NCI-H187 (cell line): ENCODE data around the gene DIAPH2.
"Not testable (repeated sequence)": the region's sequence is repeated elsewhere in the genome, so short reads cannot be mapped to it uniquely, and the experiment has no call there.

ENCODE experiments used
- DNase-seq, 2 experiments: peaks; one replicate each; lab custom pipeline; 2025; lab: John Stamatoyannopoulos, UW

The DIAPH2 gene

GRCh38 chrX:96684339-96685209, at the start of gene DIAPH2:
Gene DIAPH2 (plus strand): TSS chrX:96684842.
- DNase-seq = no peak

DNA sequence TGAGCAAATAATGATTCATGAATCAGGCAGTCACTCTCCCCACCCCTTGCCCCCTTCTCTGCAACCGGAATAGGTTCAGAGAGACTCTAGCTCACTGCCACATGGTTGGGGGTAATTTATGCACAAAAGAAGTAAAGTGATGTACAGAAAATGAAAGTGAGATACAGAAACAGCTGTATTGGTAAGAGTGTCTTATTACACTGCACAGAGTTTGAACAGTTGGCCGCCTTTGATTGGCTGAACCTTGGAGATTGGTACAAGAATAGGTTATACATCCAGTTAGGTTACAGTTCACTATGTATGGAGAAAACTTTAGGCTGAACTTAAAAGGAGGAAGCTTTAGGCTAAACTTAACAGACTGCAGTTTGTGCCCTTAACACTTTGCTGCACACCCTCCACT, 34.6 kb upstream of the DIAPH2 start:
- DNase-seq = no peak

DNA sequence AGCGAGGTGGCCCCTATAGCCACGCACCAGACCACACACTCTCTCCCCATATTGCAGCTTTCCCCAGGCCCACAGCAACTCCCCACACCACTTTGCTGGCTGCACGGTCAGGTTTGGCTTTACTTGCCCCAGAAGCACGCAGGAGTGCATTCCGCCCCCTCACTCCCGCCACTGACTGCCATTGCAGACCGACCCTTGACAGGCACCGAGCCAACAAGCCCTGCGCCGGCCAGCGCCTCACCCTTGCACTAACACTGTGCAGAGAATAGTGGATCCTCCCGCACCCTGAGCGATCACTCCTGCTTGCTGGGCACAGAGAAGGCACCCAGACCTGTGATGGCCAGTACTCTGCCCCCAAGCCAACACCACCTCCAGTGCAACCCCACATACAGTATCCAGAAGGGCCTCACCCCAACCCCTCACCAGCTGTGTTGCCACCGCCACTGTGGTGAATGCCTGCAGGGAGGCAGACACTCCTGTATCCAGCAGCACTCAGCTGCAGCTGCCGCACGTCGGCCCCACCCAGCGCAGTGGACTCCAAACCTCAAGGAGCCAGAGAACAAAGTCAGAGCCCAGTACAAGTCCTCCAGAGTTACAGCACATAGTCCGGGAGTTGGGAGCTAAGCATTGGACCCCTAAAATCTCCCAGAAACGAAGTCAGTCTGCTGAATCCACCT, 28.6 kb upstream of the DIAPH2 start:
- DNase-seq = no peak

- no peak for DNase-seq
Observed at GRCh38 chrX:96682516-96682915, 2.1 kb upstream of the DIAPH2 start.

GRCh38 chrX:96683997-96684338, 674 bp upstream of the DIAPH2 start:
- DNase-seq = no peak

GRCh38 chrX:96685210-96686099, 813 bp downstream of the DIAPH2 start:
- DNase-seq = no peak

- no peak for DNase-seq
Observed at GRCh38 chrX:96687776-96688175, 3.1 kb downstream of the DIAPH2 start.

DNA sequence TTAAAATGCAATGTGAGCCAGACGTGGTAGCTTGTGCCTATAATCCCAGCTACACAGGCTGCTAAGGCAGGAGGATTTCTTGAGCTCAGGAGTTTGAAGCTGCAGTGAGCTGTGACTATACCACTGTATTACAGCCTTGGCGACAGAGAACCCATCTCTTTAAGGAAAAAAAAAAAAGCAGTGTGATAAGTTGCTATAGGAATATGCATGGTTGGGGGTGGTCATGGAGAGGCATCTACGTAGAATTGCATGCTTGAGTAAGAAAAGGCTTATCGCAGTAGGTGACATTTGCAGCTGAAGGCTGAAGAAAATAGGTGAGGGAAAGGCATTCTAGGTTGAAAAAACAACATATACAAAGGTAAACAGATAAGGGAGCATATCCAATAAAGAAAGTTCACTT, 4.1 kb downstream of the DIAPH2 start:
- DNase-seq = no peak

GRCh38 chrX:96689991-96690390, 5.3 kb downstream of the DIAPH2 start:
- DNase-seq = no peak

GRCh38 chrX:96692454-96692853, 7.8 kb downstream of the DIAPH2 start:
- no peak for DNase-seq

- DNase-seq = no peak
Observed at GRCh38 chrX:96692890-96693289, 8.2 kb downstream of the DIAPH2 start.

GRCh38 chrX:96693407-96693806, 8.8 kb downstream of the DIAPH2 start:
- DNase-seq = no peak

- no peak for DNase-seq
Observed at GRCh38 chrX:96696462-96696861, 11.8 kb downstream of the DIAPH2 start.

GRCh38 chrX:96700625-96701024, 16.0 kb downstream of the DIAPH2 start:
- DNase-seq = no peak

DNA sequence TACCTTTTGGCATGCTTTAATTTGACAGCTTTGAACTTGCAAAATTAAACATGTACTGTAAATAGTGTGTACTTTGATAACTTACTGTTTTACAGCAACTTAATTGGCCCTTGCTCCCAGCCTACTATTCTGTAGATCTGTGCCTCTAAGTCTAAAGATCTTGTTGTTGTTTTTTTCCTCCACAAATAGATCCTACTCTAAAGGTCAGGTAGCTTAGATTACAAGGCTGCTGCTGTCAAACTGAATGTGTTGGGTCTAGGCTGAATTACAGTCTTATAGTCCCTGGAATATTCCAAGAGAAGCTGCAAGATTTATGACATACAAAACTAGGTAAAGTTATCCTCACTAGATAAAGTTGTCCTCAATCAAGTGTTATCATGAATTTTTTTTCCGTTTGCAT, 18.7 kb downstream of the DIAPH2 start:
- DNase-seq = no peak

- no peak for DNase-seq
Observed at GRCh38 chrX:96703816-96704215, 19.2 kb downstream of the DIAPH2 start.

DNA sequence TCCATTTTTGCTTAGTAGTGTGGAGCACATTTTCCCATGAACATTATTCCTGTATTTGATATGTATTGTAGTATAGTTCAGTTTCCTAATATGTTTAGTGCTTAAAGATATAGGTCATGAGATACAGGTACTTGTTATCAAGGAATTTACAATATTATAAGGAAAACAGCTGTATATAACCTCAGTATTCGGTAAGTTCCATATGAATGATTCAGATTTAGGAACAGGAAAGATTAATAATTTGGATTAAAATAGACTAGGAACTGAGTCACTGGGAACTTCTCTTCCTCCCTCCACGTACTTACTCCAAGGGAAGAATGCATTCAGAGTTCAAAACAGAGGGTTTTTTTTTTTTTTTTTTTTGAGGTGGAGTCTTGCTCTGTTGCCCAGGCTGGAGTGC, 20.0 kb downstream of the DIAPH2 start:
- no peak for DNase-seq

GRCh38 chrX:96705905-96706304, 21.3 kb downstream of the DIAPH2 start:
- no peak for DNase-seq

- no peak for DNase-seq
Observed at GRCh38 chrX:96707804-96708203, 23.2 kb downstream of the DIAPH2 start.

- DNase-seq = no peak
Observed at GRCh38 chrX:96710031-96710430, 25.4 kb downstream of the DIAPH2 start.

DNA sequence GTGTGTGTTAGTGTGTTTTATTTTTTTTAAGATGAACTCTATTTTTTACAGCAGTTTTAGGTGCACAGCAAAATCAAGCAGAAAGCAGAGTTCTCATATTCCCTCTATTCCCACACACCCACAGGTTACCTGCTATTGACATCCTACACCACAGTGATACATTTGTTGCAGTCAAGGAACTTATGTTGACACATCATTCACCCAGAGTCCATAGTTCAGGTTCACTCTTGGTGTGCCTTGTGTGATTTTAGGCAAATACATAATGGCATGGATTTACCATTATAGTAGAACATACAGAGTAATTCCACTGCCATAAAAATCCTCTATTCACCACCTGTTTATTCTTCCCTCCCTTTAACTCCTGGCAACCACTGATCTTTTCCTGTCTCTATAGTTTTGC, 28.7 kb downstream of the DIAPH2 start:
- DNase-seq = no peak

- not testable (repeated sequence) for DNase-seq
Observed at GRCh38 chrX:96714393-96714792, 29.8 kb downstream of the DIAPH2 start.

DNA sequence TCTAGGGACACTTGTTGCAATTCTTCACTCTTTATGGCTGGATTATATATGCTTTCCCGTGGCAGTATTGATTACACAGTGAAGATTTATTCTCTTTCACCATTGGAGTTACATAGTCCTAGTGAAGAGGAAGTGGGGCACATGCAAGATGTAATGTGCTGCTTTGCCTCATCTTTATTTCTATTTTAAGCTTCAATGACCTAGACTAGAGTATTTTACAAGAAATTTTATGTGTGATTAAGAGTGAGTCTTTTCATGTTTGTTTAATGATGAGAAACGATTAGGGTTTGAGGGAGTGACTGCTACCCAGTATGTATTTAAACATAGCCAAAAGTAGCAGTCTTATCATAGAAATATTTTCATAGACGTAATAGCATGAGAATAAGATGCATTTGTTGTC, 30.8 kb downstream of the DIAPH2 start:
- no peak for DNase-seq
